Activated CD8-positive, alpha-beta memory T cell treated with anti-CD3 and anti-CD28 coated beads for 48 hours (primary cell): ENCODE measurements around the gene TMEM120B.
A peak's percentile ranks its signal among the peaks of the same experiment; 100 is the strongest.
"Not testable (repeated sequence)": the region's sequence is repeated elsewhere in the genome, so short reads cannot be mapped to it uniquely, and the experiment has no call there.

Source experiments
- DNase-seq, 3 experiments: peaks; one replicate each; pipeline ENCODE4 v3.0.0-alpha.2; 2020; ENCODE audit warnings: low read depth in 2 of 3, low spot score in 2 of 3

TMEM120B gene

DNA sequence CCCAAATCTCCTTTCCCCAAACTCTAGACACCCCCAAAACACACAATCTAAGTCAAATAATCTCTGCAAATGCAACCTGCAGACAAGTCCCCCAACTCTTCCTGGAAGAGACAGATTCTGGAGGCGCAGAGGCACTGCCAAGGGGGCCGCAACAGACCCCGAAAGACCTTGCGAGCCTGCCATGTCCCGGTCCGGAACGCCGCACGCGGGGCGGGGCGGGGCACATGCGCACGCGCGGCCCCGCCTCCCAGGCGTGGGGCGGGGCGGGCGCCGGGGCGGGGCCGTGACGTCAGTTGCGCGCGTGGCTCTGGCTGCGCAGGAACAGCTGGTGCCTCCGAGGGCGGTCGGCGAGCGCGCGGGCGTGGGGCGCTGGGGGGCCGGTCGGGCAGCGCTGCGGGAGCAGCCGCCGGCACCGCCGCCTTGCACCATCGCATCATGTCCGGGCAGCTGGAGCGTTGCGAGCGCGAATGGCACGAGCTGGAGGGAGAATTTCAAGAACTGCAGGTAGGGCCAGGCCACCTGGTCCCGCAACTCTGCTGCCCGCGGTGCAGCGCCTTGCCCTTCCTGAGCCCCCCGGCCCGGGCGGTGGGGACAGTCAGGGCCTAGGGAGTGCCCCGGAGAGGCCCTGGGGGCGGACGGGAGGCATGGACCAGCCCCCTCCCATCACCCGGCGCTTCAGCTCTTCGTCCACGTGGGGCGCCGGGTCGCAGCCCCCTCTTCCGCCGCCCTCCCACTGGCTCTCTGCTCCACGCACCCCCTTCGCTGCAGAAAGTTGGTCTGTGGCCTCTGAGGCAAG is at the start of gene TMEM120B:
Gene TMEM120B, plus strand, starts transcription at position 292 of the 796 bp plus-strand sequence. Its CDS starts 144 bp downstream, at position 436.
- peak; percentile 66 to 78 (median 78) for DNase-seq

DNA sequence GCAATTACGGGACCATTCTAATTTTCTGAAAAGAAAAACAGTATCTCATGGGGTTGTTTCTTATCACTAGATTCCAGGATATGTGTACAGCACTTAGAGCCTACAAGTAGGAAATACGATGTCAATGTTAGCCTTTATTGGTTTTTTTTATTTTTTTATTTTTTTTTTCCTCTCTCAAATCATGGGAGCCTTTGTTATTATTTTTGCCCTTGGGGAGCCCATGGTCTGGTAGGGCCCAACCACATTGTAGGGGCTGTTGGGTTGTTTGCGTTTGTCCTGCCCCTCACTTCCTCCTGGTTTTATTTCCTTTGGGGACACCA is 49.0 kb upstream of the TMEM120B start:
- DNase-seq = no peak

DNA sequence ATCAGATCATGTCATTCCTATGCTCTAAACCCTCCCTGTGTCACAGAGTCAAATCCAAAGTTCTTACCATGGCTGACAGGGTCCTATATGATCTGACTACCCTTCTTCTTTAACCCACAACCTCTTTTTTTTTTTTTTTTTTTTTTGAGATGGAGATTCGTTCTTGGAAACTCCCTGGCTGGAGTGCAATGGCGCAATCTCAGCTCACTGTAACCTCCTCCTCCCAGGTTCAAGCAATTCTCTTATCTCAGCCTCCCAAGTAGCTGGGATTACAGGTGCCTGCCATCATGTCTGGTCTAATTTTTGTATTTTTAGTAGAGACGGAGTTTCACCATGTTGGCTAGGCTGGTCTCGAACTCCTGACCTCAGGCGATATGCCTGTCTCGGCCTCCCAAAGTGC is 45.7 kb upstream of the TMEM120B start:
- DNase-seq = not testable (repeated sequence)

DNA sequence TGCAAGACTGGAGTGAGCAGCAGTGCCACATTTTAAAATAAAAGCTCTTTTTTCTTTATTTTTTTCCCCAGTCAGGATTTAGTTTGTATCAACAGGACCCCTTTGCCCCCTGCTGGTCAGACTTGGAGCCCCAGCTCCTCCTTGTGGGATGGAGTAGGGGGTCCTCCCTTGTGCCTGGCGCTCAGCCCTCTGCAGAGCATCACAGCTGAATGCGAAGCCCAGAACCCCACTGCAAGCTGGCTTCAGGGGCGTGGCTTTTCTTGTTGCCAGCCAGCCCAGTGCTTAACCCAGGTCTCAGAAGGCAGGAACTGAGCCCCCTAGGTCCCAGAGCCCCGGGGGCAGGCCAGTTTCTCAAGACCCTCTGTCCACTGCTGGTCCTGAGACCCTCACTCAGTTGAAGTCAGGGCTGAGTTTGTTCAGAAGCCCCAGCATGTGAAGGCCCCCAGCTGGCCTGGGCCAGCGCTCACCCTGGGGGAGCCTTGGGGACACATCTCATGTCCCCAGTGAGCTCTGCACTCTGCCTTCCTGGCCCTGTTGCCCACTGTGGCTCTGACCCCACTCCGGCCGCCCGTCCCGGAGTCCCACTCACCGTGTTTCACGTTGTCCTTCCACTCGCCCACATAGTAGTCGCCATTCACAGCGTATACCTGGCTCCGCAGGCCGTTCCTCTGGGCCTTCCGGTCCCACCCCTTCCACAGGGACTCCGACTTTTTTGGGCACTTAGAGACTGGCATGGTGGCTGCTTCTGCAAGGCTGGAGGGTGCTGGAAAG is 43.6 kb upstream of the TMEM120B start:
- no peak for DNase-seq

DNA sequence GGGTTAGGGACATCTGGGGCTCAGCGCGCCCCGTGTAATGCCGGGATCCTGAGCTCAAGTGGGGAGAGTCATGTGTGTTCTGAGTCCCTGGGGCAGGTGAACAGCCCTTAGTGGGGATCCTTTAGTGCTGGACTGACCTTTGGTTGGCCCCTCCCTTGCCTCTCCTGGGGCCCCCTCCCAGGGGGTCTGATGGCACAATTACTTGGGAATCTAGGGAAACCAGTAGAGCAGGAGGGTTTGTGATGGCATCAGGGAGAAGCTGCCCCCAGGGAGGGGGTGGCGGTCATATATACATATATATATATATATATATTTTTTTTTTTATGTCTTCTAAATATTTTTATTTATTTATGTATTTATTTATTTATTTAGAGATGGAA is 43.0 kb upstream of the TMEM120B start, which contains the start of gene MORN3:
Gene MORN3, minus strand, starts transcription at position 134 of the 380 bp plus-strand sequence. CDS start 171 bp downstream, outside the sequence.
- no peak for DNase-seq

DNA sequence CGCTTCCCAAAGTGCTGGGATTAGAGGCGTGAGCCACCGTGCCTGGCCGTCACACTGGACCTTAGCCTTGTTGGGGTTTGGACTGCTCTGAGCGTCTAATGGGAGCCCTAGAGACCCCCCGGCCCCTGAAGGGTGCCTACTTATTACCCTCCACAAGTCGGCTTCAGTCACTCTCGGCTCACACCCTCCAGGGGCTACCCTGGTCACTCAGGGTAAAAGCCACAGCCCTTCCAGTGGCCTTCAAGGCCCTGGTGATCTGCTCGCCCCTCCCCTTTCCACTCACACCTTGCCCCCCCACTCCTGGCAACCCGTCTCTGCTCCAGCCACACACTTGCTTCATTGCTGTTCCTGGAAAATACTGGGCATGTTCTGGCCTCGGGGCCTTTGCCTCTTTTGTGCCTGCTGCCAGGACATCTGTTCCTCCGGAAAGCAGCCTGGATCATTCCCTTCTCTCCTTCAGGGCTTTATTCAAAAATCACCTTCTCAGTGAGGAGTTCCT is 39.5 kb upstream of the TMEM120B start:
- no peak for DNase-seq

DNA sequence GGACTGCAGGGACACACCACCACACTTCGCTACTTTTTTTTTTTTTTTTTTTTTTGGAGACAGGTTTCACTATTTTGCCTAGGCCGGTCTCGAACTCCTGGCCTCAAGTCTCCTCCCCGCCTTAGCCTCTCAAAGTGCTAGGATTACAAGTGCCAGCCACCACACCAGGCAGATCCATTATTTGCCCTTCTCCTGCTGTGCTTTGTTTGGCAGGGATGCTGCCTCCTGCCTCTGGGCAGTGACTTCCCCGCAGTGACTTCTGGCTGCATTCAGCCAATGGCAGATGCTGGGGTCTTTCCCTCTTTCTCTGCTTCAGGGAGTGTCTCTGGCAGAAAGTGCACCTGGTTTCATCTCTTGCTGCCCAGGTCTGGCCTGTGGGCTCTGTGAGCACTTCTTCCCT is 36.4 kb upstream of the TMEM120B start:
- DNase-seq = no peak

DNA sequence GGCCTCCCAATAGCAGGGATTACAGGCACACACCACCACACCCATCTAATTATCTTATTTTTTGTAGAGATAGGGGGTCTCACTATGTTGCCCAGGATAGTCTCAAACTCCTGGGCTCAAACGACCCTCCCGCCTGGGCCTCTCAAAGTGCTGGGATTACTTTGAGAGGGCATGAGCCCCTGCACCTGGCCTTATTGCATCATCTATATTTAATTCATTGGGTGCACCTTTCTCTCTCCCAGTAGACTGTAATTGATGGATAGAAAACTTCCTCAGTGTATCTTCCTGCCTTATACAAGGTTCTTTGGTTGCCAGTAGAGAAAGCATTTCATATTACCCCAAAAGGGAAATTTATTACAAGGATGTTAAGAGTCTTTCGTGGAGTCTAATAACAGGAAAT is 34.2 kb upstream of the TMEM120B start:
- DNase-seq = no peak

DNA sequence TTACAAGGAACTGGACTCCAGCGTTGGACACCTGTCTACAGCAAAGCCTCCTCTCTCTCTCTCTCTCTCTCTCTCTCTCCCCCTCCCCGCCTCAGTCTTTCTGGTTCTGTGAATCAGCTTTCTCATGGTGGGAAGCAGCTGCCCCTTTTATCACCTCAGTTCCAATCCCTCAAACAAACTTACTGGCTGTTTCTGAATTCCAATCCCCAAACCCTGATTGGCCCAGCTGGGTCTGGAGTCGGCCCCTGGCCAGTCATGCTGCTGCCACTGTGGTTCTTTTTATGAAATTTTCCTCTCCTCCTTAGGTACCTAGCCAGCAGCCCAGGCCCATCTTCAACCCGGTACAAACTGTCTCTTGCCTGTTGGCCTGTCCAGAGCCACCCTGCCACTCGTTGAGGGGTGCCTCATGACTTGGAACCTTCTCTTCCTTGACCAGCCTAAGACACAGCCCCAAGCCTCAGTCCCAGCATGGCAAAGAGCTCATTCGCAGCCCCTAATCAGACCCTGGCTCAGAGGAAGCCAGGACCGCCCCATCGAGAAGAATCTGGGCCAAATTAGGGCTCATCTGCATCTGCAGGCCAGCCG is 33.7 kb upstream of the TMEM120B start:
- DNase-seq = no peak

DNA sequence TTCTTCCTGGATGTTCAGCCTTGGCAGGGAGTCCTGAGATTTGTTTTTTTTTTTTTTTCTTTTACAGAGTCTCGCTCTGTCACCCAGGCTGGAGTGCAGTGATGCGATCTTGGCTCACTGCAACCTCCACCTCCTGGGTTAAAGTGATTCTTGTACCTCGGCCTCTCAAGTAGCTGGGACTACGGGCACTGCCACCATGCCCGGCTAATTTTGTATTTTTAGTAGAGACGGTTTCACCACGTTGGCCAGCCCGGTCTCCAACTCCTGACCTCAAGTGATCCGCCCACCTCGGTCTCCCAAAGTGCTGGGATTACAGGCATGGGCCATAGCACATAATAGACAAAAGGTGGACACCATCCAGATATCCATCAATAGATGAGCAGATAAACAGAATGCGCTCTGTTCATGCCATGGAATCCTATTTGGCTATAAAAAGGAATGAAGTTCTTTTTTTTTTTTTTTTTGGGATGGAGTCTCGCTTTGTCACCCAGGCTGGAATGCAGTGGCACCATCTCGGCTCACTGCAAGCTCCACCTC is 32.8 kb upstream of the TMEM120B start:
- not testable (repeated sequence) for DNase-seq

DNA sequence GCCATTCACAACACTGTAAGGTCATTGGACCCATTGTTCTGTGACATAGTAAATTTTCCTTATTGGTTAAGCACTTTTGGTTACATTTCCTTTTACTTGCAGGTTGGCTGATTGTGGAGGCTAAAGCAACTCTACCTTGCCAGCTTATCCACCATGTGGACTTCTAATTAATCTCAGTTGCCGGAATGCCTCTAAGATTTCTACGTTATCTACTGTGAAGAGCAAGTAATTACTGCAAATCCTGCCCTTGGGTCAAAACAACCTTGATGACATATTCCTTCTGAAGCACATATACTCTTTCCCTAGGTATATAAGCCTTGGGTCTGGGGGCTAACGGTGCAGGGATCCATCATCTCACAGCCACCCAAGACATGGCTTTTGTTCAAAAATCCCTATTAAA is 23.6 kb upstream of the TMEM120B start:
- no peak for DNase-seq

DNA sequence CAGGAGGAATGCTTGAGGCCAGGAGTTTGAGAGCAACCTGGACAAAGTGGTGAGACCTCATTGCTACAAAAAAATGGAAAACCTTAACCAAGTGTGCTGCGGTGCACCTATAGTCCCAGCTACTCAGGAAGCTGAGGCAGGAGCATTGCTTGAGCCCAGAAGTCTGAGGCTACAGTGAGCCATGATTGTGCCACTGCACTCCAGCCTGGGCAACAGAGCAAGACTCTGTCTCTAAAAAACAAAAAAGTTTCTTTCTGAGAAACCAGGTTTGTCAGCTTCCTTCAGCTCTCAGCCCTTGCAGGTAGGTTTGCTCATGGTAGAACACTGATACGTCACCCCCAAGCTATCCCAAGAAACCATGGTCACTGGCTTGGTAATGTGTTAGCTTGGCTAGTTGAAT is 23.1 kb upstream of the TMEM120B start:
- DNase-seq = no peak

DNA sequence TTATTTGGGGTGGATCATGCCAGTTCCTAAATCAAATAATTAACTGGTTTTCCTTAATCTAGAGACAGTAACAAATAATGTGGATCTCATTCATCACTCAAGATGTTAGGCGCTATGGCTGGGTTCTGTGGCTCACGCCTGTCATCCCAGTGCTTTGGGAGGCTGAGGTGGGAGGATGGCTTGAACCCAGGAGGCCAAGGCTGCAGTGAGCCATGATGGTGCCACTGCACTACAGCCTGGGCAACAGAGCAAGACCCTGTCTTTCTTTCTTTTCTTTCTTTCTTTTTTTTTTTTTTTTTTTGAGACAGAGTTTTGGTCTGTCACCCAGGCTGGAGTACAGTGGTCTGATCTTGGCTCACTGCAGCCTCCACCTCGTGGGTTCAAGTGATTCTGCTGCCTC is 19.8 kb upstream of the TMEM120B start:
- not testable (repeated sequence) for DNase-seq

DNA sequence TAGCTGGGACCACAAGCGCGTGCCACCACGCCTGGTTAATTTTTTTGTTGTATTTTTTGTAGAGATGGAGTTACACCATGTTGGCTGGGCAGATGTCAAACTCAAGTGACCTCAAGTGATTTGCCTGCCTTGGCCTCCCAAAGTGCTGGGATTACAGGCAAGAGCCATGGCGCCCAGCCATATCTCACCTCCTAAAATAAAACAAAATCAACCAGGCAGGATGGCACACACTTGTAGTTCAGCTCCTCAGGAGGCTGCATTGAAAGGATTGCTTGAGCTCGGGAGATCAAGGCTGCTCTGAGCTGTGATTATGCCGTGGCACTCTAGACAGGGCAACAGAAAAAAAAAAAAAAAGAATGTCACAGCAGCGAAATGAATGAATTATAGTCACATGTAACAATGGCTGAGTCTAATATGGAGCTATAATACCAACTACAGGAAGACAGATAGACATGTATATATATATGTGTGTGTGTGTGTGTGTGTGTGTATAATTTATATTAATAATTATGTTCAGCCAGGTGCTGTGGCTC is 19.3 kb upstream of the TMEM120B start:
- DNase-seq = no peak

DNA sequence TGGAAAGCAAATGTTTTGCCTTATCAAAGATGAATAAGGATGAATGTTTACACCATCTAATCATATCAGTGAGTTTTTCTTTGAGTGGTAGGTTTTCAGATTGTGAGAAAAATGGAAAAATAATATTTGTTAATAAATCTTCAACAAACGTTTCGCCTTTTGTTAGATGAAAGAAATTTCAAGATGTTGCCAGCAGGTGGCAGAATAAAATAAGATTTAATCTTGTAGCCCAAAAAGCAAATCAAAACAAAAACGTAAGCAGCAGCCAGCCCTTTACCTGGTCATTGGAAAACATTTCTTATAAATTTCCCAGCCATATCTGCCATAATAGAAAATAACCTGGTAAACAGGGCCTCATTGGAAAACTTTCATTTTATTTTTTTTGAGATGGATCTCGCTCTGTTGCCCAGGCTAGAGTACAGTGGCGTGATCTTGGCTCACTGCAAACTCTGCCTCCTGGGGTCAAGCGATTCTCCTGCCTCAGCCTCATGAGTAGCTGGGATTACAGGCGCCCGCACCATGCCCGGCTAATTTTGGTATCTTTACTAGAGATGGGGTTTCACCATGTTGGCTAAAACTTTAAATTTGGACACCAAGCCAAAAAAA is 15.4 kb upstream of the TMEM120B start:
- no peak for DNase-seq

DNA sequence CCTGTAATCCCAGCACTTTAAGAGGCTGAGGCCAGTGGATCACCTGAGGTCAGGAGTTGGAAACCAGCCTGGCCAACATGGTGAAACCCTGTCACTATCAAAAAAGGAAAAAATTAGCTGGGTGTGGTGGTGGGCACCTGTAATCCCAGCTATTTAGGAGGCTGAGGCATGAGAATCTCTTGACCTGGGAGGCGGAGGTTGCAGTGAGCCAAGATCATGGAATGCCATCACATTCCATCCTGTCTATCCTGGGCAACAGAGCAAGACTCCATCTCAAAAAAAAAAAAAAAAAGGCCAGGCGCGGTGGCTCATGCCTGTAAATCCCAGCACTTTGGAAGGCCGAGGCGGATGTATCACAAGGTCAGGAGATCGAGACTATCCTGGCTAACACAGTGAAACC is 14.7 kb upstream of the TMEM120B start:
- DNase-seq = not testable (repeated sequence)

DNA sequence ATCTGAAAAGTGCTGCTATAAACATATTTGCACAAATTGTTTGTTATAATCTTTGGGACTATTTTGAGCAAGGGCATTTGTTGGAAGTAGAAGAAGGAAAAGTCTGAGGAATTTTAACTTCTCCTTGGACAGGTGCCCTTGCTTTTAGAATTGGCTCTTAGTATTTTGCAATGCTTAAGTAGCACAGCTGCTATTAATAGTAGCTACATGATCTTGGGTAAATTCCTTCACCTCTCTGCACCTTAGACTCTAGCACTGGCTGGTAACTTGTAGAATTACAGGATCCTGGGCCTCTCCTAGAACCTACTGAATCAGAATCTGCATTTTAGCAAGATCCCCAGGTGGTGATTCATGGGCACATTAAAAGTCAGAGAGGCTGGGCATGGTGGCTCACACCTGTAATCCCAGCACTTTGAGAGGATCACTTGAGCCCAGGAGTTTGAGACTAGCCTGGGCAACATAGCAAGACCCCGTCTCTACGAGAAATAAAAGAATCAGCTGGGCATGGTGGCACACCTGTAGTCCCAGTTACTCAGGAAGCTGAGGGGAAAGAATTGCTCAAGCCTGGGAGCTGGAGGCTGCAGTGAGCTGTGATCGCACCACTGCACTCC is 10.8 kb upstream of the TMEM120B start:
- no peak for DNase-seq

DNA sequence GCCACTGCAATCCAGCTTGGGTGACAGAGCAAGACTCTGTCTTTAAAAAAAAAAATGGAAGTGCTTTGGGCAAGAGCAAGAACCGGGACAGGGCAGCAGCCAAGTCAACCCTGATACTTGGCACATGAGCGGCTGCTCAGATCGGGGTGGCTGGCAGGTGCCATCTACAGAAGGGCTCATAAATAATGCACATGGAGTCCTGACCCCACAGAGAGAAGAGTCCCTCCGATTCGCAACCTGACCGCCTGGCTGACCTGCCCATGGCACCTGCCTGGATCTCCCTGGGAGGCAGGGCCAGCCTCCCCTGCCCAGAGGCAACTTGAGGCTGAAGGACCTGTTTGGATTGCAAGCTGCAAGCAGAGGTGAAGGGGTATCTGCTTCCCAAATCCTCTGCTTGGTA is 9.6 kb upstream of the TMEM120B start:
- DNase-seq = no peak

DNA sequence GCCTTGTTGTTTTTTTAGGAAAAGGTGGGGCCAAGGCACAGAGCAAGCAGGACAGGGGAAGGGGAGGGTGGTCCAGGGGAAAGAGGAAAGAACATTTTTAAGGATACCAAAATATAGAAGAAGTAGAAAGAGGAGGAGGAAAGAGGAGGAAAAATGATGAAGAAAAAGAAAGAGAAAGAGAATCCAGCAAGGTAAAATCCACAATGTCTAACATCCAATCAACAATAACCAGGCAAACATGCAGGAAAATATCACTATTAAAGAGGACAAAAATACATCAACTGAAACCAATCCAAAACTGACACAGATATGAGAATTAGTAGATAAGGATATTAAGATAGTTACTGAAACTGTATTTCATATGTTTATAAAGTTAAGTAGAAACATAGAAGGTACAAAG is 7.0 kb upstream of the TMEM120B start:
- DNase-seq = no peak

DNA sequence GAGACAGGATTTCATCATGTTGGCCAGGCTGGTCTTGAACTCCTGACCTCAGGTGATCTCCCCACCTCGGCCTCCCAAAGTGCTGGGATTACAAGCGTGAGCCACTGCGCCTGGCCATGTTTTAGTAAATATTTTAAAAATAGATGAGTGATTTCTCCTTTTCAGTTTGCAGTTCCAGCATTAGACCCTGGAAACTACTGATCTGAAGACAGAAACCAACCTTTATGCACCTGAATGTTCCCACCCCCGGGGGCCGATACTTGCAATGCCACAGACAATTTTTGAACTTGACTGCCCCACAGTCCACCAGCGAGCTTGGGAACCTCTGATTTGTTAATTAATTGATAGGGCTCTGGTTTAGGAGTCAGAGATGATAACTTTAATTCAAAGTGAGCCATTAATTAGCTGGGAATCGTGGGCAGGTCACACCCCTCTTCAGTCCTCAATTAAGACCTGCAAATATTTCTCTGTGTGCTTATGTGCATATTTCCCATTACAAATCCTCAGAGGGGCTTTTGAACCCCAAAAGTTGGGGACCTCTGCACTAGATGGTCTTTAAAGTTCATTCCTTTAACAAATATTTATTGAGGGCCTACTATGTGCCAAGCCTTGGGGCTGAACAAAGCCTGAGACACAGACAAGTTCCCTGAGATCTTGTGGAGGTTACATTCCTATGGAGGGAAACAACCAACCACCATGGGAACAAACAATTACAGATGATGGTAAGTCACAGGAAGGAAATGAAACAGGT is 4.1 kb upstream of the TMEM120B start:
- no peak for DNase-seq
